H9 (cell line): ENCODE data around the gene SSTR3. TPM values are rescaled to one million over a fixed set of nuclear protein-coding genes. Genes with fewer than 3 reads are reported as not detected.

Experiments
- DNase-seq: peaks from one replicate; pipeline ENCODE4 v3.0.0-alpha.2; 2017
- H2AFZ ChIP-seq: one replicate; pipeline ENCODE4 v1.6.1; 2013; ENCODE audit warnings: mild to moderate bottlenecking, low read length, control low read depth, moderate library complexity
- H2AK5ac ChIP-seq: 2 replicates; pipeline ENCODE4 v1.6.1; 2013; ENCODE audit warnings: low read length, control low read depth, mixed read lengths; ENCODE audit not compliant: insufficient read length
- H2BK120ac ChIP-seq: one replicate; pipeline ENCODE4 v1.6.1; 2013; ENCODE audit warnings: low read depth, mild to moderate bottlenecking, low read length, control low read depth, inconsistent platforms; ENCODE audit not compliant: poor library complexity, severe bottlenecking
- H2BK12ac ChIP-seq: 2 replicates; pipeline ENCODE4 v1.6.1; 2013; ENCODE audit warnings: low read length, control low read depth, mixed read lengths, low read depth; ENCODE audit not compliant: insufficient read length
- H2BK15ac ChIP-seq: 2 replicates; pipeline ENCODE4 v1.6.1; 2013; ENCODE audit warnings: low read depth, low read length, control low read depth
- H2BK20ac ChIP-seq: one replicate; pipeline ENCODE4 v1.6.1; 2013; ENCODE audit warnings: low read depth, mild to moderate bottlenecking, low read length, control low read depth, inconsistent platforms; ENCODE audit not compliant: poor library complexity, severe bottlenecking
- H2BK5ac ChIP-seq: 2 replicates; pipeline ENCODE4 v1.6.1; 2013; ENCODE audit warnings: low read length, control low read depth, mixed read lengths; ENCODE audit not compliant: insufficient read length
- H3K14ac ChIP-seq: 2 replicates; pipeline ENCODE4 v1.6.1; 2013; ENCODE audit warnings: low read length, control low read depth; ENCODE audit not compliant: insufficient read depth
- H3K18ac ChIP-seq: 2 replicates; pipeline ENCODE4 v1.6.1; 2013; ENCODE audit warnings: low read depth, mild to moderate bottlenecking, mixed read lengths, low read length, control low read depth; ENCODE audit not compliant: insufficient read length
- H3K23ac ChIP-seq: 2 replicates; pipeline ENCODE4 v1.6.1; 2013; ENCODE audit warnings: low read length, control low read depth, mixed read lengths, low read depth; ENCODE audit not compliant: insufficient read length
- H3K23me2 ChIP-seq: 2 replicates; pipeline ENCODE4 v1.6.1; 2013; ENCODE audit warnings: low read depth, mild to moderate bottlenecking, mixed read lengths, low read length, control low read depth; ENCODE audit not compliant: insufficient read length, poor library complexity, severe bottlenecking
- H3K27ac ChIP-seq: 2 replicates; pipeline ENCODE4 v1.5.1; 2013; ENCODE audit warnings: low read length, control low read depth, mixed read lengths, low read depth; ENCODE audit not compliant: insufficient read length
- H3K27me3 ChIP-seq: 2 replicates; pipeline ENCODE4 v1.6.1; 2013; ENCODE audit warnings: low read length, control low read depth, inconsistent platforms; ENCODE audit not compliant: insufficient read depth
- H3K4ac ChIP-seq: 2 replicates; pipeline ENCODE4 v1.6.1; 2013; ENCODE audit warnings: low read depth, mild to moderate bottlenecking, control low read depth, inconsistent platforms, low read length, moderate library complexity
- H3K4me1 ChIP-seq: 2 replicates; pipeline ENCODE4 v1.6.1; 2013; ENCODE audit warnings: low read length, control low read depth, inconsistent platforms; ENCODE audit not compliant: insufficient read depth
- H3K4me2 ChIP-seq: 2 replicates; pipeline ENCODE4 v1.6.1; 2013; ENCODE audit warnings: low read length, control low read depth, mixed read lengths; ENCODE audit not compliant: insufficient read length, insufficient read depth
- H3K56ac ChIP-seq: 2 replicates; pipeline ENCODE4 v1.6.1; 2013; ENCODE audit warnings: low read depth, mild to moderate bottlenecking, mixed read lengths, low read length, control low read depth; ENCODE audit not compliant: insufficient read length
- H3K79me1 ChIP-seq: 2 replicates; pipeline ENCODE4 v1.6.1; 2013; ENCODE audit warnings: low read depth, mild to moderate bottlenecking, moderate library complexity, low read length, control low read depth, inconsistent platforms; ENCODE audit not compliant: insufficient read depth, poor library complexity, severe bottlenecking
- H3K79me2 ChIP-seq: 2 replicates; pipeline ENCODE4 v1.6.1; 2013; ENCODE audit warnings: low read length, control low read depth, inconsistent platforms; ENCODE audit not compliant: insufficient read depth
- H3K9ac ChIP-seq: 2 replicates; pipeline ENCODE4 v1.6.1; 2013; ENCODE audit warnings: low read length, control low read depth, mixed read lengths; ENCODE audit not compliant: insufficient read length; ENCODE audit errors: extremely low read depth
- H3K9me3 ChIP-seq: one replicate; pipeline ENCODE4 v1.6.1; 2013; ENCODE audit warnings: low read depth, low read length, inconsistent platforms; ENCODE audit not compliant: control insufficient read depth
- H3T11ph ChIP-seq: one replicate; pipeline ENCODE4 v1.6.1; 2013; ENCODE audit warnings: mild to moderate bottlenecking, low read length, control low read depth, inconsistent platforms
- H4K20me1 ChIP-seq: one replicate; pipeline ENCODE4 v1.6.1; 2013; ENCODE audit not compliant: control insufficient read depth, insufficient read length, insufficient read depth
- H4K5ac ChIP-seq: 2 replicates; pipeline ENCODE4 v1.6.1; 2013; ENCODE audit warnings: low read depth, mild to moderate bottlenecking, mixed read lengths, low read length, control low read depth; ENCODE audit not compliant: insufficient read length
- H4K8ac ChIP-seq: replicated peaks from 2 replicates; pipeline ENCODE4 v1.6.1; 2013; ENCODE audit warnings: low read length, control low read depth, mixed read lengths, low read depth; ENCODE audit not compliant: insufficient read length
- H4K91ac ChIP-seq: 2 replicates; pipeline ENCODE4 v1.6.1; 2013; ENCODE audit warnings: low read depth, mild to moderate bottlenecking, moderate library complexity, mixed read lengths, low read length, control low read depth; ENCODE audit not compliant: insufficient read length
- H3K27ac Mint-ChIP-seq, 3 experiments: 2 replicates in 2 of 3; 3 replicates in 1 of 3; pipeline ENCODE4 v1.8.0; 2020 to 2021; ENCODE audit warnings: mixed read lengths in 3 of 3, mild to moderate bottlenecking in 1 of 3, moderate library complexity in 1 of 3
- H3K27me3 Mint-ChIP-seq: 2 replicates; pipeline ENCODE4 v1.8.0; 2021; ENCODE audit warnings: low read depth, mild to moderate bottlenecking, moderate library complexity, mixed read lengths
- H3K36me3 Mint-ChIP-seq, 3 experiments: 2 replicates in 2 of 3; 3 replicates in 1 of 3; pipeline ENCODE4 v1.8.0; 2020 to 2021; ENCODE audit warnings: low read depth in 3 of 3, mixed read lengths in 3 of 3; ENCODE audit not compliant: insufficient read depth in 1 of 3
- H3K4me1 Mint-ChIP-seq, 2 experiments: 2 replicates each; pipeline ENCODE4 v1.8.0; 2020; ENCODE audit warnings: mixed read lengths in 2 of 2
- H3K4me3 Mint-ChIP-seq, 2 experiments: 2 replicates in 1 of 2; 3 replicates in 1 of 2; pipeline ENCODE4 v1.8.0; 2020 to 2021; ENCODE audit warnings: mild to moderate bottlenecking in 2 of 2, mixed read lengths in 2 of 2, moderate library complexity in 1 of 2
- H3K9me3 Mint-ChIP-seq, 2 experiments: 2 replicates in 1 of 2; 3 replicates in 1 of 2; pipeline ENCODE4 v1.8.0; 2020; ENCODE audit warnings: mild to moderate bottlenecking in 2 of 2, mixed read lengths in 2 of 2, moderate library complexity in 1 of 2
- CTCF ChIP-seq: fragments of 200-600 bp; sonication (generic); conservative IDR thresholded peaks from 3 replicates; pipeline ENCODE4 v1.8.0; 2021; ENCODE audit warnings: antibody characterized with exemption, mild to moderate bottlenecking
- WGBS: extraction: QIAGEN DNeasy Blood & Tissue Kit; methylation state at CpG from one replicate; pipeline ENCODE4 v1.1.7; 2013; ENCODE audit warnings: missing lambda C conversion rate, low lambda C conversion rate, mixed read lengths; ENCODE audit not compliant: insufficient read length; ENCODE audit errors: extremely low coverage; 5-methylcytosine and 5-hydroxymethylcytosine counted together
- total RNA-seq: library from RNA; stranded (reverse); gene quantifications from 2 replicates; pipeline ENCODE4 v1.2.1, GENCODE V29; 2021

SSTR3 gene
- total RNA-seq, 1 experiment from 2014 or later = 0.68 TPM

- Histone ChIP-seq H3K9ac (no peak overlapping the region), H3K27ac (no peak overlapping the region), H3T11ph (no peak overlapping the region), H3K79me2 (no peaks in the 10 kb centered on the region), H2BK5ac (no peak overlapping the region), H3K14ac (no peak overlapping the region; the same call in 1 of the 2 replicates), H4K20me1 (no peaks in the 10 kb centered on the region), H3K18ac (no peak overlapping the region), H3K4ac (no peak overlapping the region), H3K56ac (no peak overlapping the region), H2BK20ac (no peak overlapping the region), H3K4me2 (no peak overlapping the region), H3K9me3 (no peaks in the 10 kb centered on the region), H3K27me3 (no peaks in the 10 kb centered on the region), H3K23me2 (peaks cover 5% of the 10 kb centered on the region), H2BK120ac (no peak overlapping the region), H2BK15ac (no peak overlapping the region), H3K23ac (no peak overlapping the region), H3K4me1 (no peaks in the 10 kb centered on the region; the same call in 1 of the 2 replicates), H4K5ac (no peak overlapping the region), H4K91ac (no peak overlapping the region), H2AK5ac (no peak overlapping the region), H2AFZ (no peak overlapping the region), H3K79me1 (no peaks in the 10 kb centered on the region), H2BK12ac (no peak overlapping the region), H4K8ac (no peak overlapping the region)
- no peaks in the 10 kb centered on the region for H3K9me3 Mint-ChIP-seq
- peaks cover 7% of the 10 kb centered on the region for H3K27me3 Mint-ChIP-seq
- H3K27ac Mint-ChIP-seq = no peak overlapping the region
- no peak for TF ChIP-seq CTCF
- WGBS = no CpG with 5 or more reads among the region's 10 CpGs
- peaks cover 7 to 20% of the 10 kb centered on the region in 2 experiments for H3K4me1 Mint-ChIP-seq
- H3K4me3 Mint-ChIP-seq = no peak overlapping the region
- DNase-seq = no peak
- H3K36me3 Mint-ChIP-seq = no peaks in the 10 kb centered on the region
These were observed 9.6 kb downstream of the SSTR3 start for GRCh38 chr22:37202716-37203115.
